SK-N-SH (cell line): ENCODE data around the gene HTR2C. TPM values are rescaled to one million over a fixed set of nuclear protein-coding genes. Genes with fewer than 3 reads are reported as not detected.

Source experiments
- CTCF ChIA-PET: fragments of 300-600, 350-600 bp; formaldehyde crosslinking; extraction: SDS; loops from one replicate; lab custom pipeline; 2021; lab: Yijun Ruan, JAX
- POLR2A ChIA-PET: fragments of 350-600 bp; sonication (Branson Sonifier 250); formaldehyde crosslinking; extraction: SDS; loops from one replicate; lab custom pipeline; 2020; ENCODE audit warnings: antibody characterized with exemption, inconsistent platforms; lab: Yijun Ruan, JAX
- DNase-seq: peaks from one replicate; pipeline ENCODE4 v3.0.0; 2012
- H2AFZ ChIP-seq: fragments of 200-600 bp; sonication (generic); 2 replicates; pipeline ENCODE4 v1.8.1; 2016; ENCODE audit warnings: antibody characterized with exemption, mild to moderate bottlenecking, low read depth
- H3F3A ChIP-seq: fragments of 200-600 bp; sonication (generic); replicated peaks from 2 replicates; pipeline ENCODE3; 2016; ENCODE audit warnings: antibody characterized with exemption, mild to moderate bottlenecking; ENCODE audit not compliant: insufficient read depth
- H3K27ac ChIP-seq, 2 experiments: fragments of 200-500 bp in 1 of 2; fragments of 200-600 bp in 1 of 2; sonication (Bioruptor generic) in 1 of 2; sonication (generic), shearing (Covaris generic) in 1 of 2; 2 replicates each; pipeline versions ENCODE4 v1.5.1 to v1.6.1; 2014 to 2016; ENCODE audit warnings: low read depth in 2 of 2, inconsistent platforms in 1 of 2, low read length in 1 of 2, mild to moderate bottlenecking in 1 of 2, mixed read lengths in 1 of 2
- H3K27me3 ChIP-seq: fragments of 200-600 bp; sonication (generic), shearing (Covaris generic); 2 replicates; pipeline ENCODE4 v1.6.1; 2016; ENCODE audit warnings: mixed run types; ENCODE audit not compliant: insufficient read depth
- H3K36me3 ChIP-seq, 2 experiments: fragments of 200-500 bp in 1 of 2; fragments of 200-600 bp in 1 of 2; sonication (Bioruptor generic) in 1 of 2; sonication (generic) in 1 of 2; replicated peaks in 1 of 2; 2 replicates each; pipeline versions ENCODE3 to v1.5.1; 2014 to 2016; ENCODE audit warnings: low read length in 1 of 2, mild to moderate bottlenecking in 1 of 2; ENCODE audit not compliant: insufficient read depth in 2 of 2, control insufficient read depth in 1 of 2
- H3K4me1 ChIP-seq, 2 experiments: fragments of 200-500 bp in 1 of 2; fragments of 200-600 bp in 1 of 2; sonication (Bioruptor generic) in 1 of 2; sonication (generic), shearing (Covaris generic) in 1 of 2; 2 replicates each; pipeline versions ENCODE4 v1.5.1 to v1.6.1; 2014 to 2016; ENCODE audit warnings: low read depth in 1 of 2, low read length in 1 of 2, mixed run types in 1 of 2; ENCODE audit not compliant: insufficient read depth in 2 of 2, control insufficient read depth in 1 of 2
- H3K4me2 ChIP-seq: fragments of 200-600 bp; sonication (generic), shearing (Covaris generic); 2 replicates; pipeline ENCODE4 v1.6.1; 2017; ENCODE audit warnings: mixed run types
- H3K4me3 ChIP-seq, 2 experiments: fragments of 200-500 bp in 1 of 2; fragments of 200-600 bp in 1 of 2; sonication (Bioruptor generic) in 1 of 2; sonication (generic), shearing (Covaris generic) in 1 of 2; 2 replicates each; pipeline versions ENCODE4 v1.5.1 to v1.8.1; 2014 to 2016; ENCODE audit warnings: low read depth in 2 of 2, inconsistent platforms in 1 of 2, low read length in 1 of 2, mild to moderate bottlenecking in 1 of 2, mixed read lengths in 1 of 2, moderate library complexity in 1 of 2
- H3K79me2 ChIP-seq: fragments of 200-600 bp; sonication (generic); 2 replicates; pipeline ENCODE4 v1.8.1; 2017; ENCODE audit warnings: mild to moderate bottlenecking; ENCODE audit not compliant: insufficient read depth
- H3K9ac ChIP-seq: fragments of 200-600 bp; sonication (generic); 2 replicates; pipeline ENCODE4 v1.6.1; 2017; ENCODE audit warnings: mixed run types
- H3K9me2 ChIP-seq: fragments of 200-600 bp; sonication (generic); 2 replicates; pipeline ENCODE4 v1.6.1; 2017; ENCODE audit warnings: mixed run types
- H3K9me3 ChIP-seq: fragments of 200-600 bp; sonication (generic); 2 replicates; pipeline ENCODE4 v1.6.1; 2017; ENCODE audit warnings: mixed run types, mild to moderate bottlenecking, moderate library complexity
- H4K20me1 ChIP-seq: fragments of 200-600 bp; sonication (generic); 2 replicates; pipeline ENCODE4 v1.6.1; 2017; ENCODE audit warnings: mild to moderate bottlenecking, mixed run types; ENCODE audit not compliant: insufficient read depth
- CHD2 ChIP-seq: fragments of 150-350 bp; IDR thresholded peaks from 2 replicates; pipeline ENCODE4 v1.6.1; 2018; ENCODE audit warnings: low read length; ENCODE audit not compliant: partially characterized antibody
- FOSL2 ChIP-seq: IDR thresholded peaks from 2 replicates; pipeline ENCODE4 v1.4.0; 2012; ENCODE audit warnings: low read depth, mild to moderate bottlenecking, moderate library complexity, borderline replicate concordance
- FOXJ3 ChIP-seq: sonication (generic); formaldehyde crosslinking; IDR thresholded peaks from 2 replicates; pipeline ENCODE4 v1.5.1; 2020; ENCODE audit warnings: mild to moderate bottlenecking, missing genetic modification reagents
- GATA2 ChIP-seq: sonication (generic); formaldehyde crosslinking; IDR thresholded peaks from 2 replicates; pipeline ENCODE4 v1.5.0; 2020; ENCODE audit warnings: mild to moderate bottlenecking, missing genetic modification reagents
- IRF3 ChIP-seq: fragments of 150-350 bp; IDR thresholded peaks from 2 replicates; pipeline ENCODE4 v1.6.1; 2016; ENCODE audit warnings: mild to moderate bottlenecking, low read depth, low read length
- MEF2A ChIP-seq: IDR thresholded peaks from 2 replicates; pipeline ENCODE4 v1.4.0; 2012; ENCODE audit warnings: low read depth, borderline replicate concordance
- NRF1 ChIP-seq: IDR thresholded peaks from 2 replicates; pipeline ENCODE4 v1.6.1; 2012; ENCODE audit warnings: low read depth, mild to moderate bottlenecking, low read length
- POLR2AphosphoS5 ChIP-seq: IDR thresholded peaks from 2 replicates; pipeline ENCODE4 v1.6.1; 2012; ENCODE audit warnings: low read depth, low read length
- RAD21 ChIP-seq: IDR thresholded peaks from 2 replicates; pipeline ENCODE4 v1.6.1; 2012; ENCODE audit warnings: mild to moderate bottlenecking, low read length
- RCOR1 ChIP-seq: fragments of 150-350 bp; IDR thresholded peaks from 2 replicates; pipeline ENCODE4 v1.6.1; 2017; ENCODE audit warnings: antibody characterized with exemption, low read length
- RFX5 ChIP-seq: IDR thresholded peaks from 2 replicates; pipeline ENCODE4 v1.6.1; 2012; ENCODE audit warnings: mild to moderate bottlenecking, improper control_type of control experiment, low read length
- SIN3A ChIP-seq: IDR thresholded peaks from 2 replicates; pipeline ENCODE4 v1.6.1; 2012; ENCODE audit warnings: low read depth, mild to moderate bottlenecking, low read length, moderate library complexity, borderline replicate concordance
- TCF12 ChIP-seq: IDR thresholded peaks from 2 replicates; pipeline ENCODE4 v1.4.0; 2012
- TEAD4 ChIP-seq: IDR thresholded peaks from 2 replicates; pipeline ENCODE4 v1.4.0; 2012; ENCODE audit warnings: mild to moderate bottlenecking, borderline replicate concordance; ENCODE audit not compliant: insufficient read depth
- WGBS: methylation state at CpG from one replicate; pipeline ENCODE4 v1.1.6; 2017; ENCODE audit warnings: low lambda C conversion rate; 5-methylcytosine and 5-hydroxymethylcytosine counted together
- polyA plus RNA-seq, 3 experiments: library from polyadenylated mRNA; depleted of rRNA; stranded (reverse); fragments of >200 nt; gene quantifications; 2 replicates each; pipeline ENCODE4 v1.2.3, GENCODE V29; 2012
- TF ChIP-seq, protein P1 (sequence below): IDR thresholded peaks from 2 replicates; pipeline ENCODE4 v1.4.0; 2012; ENCODE audit warnings: low read depth, borderline replicate concordance
- TF ChIP-seq, protein P2 (sequence below): IDR thresholded peaks from 2 replicates; pipeline ENCODE4 v1.6.1; 2012; ENCODE audit warnings: mild to moderate bottlenecking, low read depth, low read length, moderate library complexity

The HTR2C gene
- polyA plus RNA-seq, 1 of the 3 experiments (the other 2 are of a cell fraction), result 0.02 TPM

DNA sequence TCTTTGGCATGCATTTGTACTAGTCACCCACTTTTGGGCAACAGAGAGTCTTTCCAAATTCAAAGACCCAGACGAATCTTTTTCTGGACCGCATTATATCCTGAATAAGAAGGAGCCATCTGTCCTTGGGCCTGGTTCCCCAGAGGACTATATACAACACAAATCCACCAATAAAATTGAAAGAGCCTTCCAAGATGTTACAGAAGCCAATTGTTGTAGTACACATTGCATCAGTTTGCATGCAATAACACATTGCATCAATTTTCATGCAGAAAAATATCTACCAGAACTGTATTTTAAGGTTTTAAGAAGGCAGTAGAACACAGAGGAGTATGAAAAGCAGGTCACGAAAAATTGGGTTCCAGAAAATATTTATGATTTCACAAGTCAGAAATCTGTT lies 203.2 kb downstream of the HTR2C start:
- whole genome bisulfite sequencing, result 56% methylated on average over 3 of the region's 3 CpGs
- Histone ChIP-seq H3K27ac (no peak overlapping the region), H3K79me2 (no peaks in the 10 kb centered on the region), H3K4me3 (no peak overlapping the region), H3K9me3 (peaks cover 7% of the 10 kb centered on the region), H3F3A (no peaks in the 10 kb centered on the region), H2AFZ (no peak overlapping the region), H4K20me1 (no peaks in the 10 kb centered on the region), H3K36me3 (no peaks in the 10 kb centered on the region), H3K4me2 (no peak overlapping the region), H3K9ac (no peak overlapping the region), H3K4me1 (no peaks in the 10 kb centered on the region), H3K27me3 (no peaks in the 10 kb centered on the region), H3K9me2 (no peaks in the 10 kb centered on the region)
- POLR2A ChIA-PET, result no interaction called here
- CTCF ChIA-PET, result no interaction called here
- TF ChIP-seq, protein P1, sequence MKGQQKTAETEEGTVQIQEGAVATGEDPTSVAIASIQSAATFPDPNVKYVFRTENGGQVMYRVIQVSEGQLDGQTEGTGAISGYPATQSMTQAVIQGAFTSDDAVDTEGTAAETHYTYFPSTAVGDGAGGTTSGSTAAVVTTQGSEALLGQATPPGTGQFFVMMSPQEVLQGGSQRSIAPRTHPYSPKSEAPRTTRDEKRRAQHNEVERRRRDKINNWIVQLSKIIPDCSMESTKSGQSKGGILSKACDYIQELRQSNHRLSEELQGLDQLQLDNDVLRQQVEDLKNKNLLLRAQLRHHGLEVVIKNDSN, result no peak
- no peak for TF ChIP-seq RAD21
- TF ChIP-seq, protein P2, sequence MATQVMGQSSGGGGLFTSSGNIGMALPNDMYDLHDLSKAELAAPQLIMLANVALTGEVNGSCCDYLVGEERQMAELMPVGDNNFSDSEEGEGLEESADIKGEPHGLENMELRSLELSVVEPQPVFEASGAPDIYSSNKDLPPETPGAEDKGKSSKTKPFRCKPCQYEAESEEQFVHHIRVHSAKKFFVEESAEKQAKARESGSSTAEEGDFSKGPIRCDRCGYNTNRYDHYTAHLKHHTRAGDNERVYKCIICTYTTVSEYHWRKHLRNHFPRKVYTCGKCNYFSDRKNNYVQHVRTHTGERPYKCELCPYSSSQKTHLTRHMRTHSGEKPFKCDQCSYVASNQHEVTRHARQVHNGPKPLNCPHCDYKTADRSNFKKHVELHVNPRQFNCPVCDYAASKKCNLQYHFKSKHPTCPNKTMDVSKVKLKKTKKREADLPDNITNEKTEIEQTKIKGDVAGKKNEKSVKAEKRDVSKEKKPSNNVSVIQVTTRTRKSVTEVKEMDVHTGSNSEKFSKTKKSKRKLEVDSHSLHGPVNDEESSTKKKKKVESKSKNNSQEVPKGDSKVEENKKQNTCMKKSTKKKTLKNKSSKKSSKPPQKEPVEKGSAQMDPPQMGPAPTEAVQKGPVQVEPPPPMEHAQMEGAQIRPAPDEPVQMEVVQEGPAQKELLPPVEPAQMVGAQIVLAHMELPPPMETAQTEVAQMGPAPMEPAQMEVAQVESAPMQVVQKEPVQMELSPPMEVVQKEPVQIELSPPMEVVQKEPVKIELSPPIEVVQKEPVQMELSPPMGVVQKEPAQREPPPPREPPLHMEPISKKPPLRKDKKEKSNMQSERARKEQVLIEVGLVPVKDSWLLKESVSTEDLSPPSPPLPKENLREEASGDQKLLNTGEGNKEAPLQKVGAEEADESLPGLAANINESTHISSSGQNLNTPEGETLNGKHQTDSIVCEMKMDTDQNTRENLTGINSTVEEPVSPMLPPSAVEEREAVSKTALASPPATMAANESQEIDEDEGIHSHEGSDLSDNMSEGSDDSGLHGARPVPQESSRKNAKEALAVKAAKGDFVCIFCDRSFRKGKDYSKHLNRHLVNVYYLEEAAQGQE, result no peak
- TF ChIP-seq TCF12, result no peak
- TF ChIP-seq FOSL2, result no peak
- TF ChIP-seq SIN3A, result no peak
- no peak for TF ChIP-seq MEF2A
- TF ChIP-seq FOXJ3 (CRISPR knock-in tag), result no peak
- TF ChIP-seq RCOR1, result no peak
- DNase-seq, result no peak

- no peaks in the 10 kb centered on the region for H3K9me2 ChIP-seq
- CTCF ChIA-PET, result no interaction called here
- no peaks in the 10 kb centered on the region for H3K27me3 ChIP-seq
- H3K9ac ChIP-seq, result no peak overlapping the region
- H4K20me1 ChIP-seq, result no peaks in the 10 kb centered on the region
- no peak overlapping the region for H3K4me3 ChIP-seq
- WGBS, result 23% methylated on average over 1 of the region's 1 CpG
- H3K27ac ChIP-seq, result no peak overlapping the region
- H3F3A ChIP-seq, result no peaks in the 10 kb centered on the region
- H3K36me3 ChIP-seq, result no peaks in the 10 kb centered on the region
- H3K4me2 ChIP-seq, result no peak overlapping the region
- no peak for DNase-seq
- H2AFZ ChIP-seq, result no peak overlapping the region
- no peaks in the 10 kb centered on the region; the same call in 1 of the 2 replicates for H3K9me3 ChIP-seq
- TF ChIP-seq RCOR1 (no peak), NRF1 (no peak), CHD2 (no peak), RAD21 (no peak), RFX5 (no peak), POLR2AphosphoS5 (no peak), SIN3A (no peak), GATA2 (no peak), IRF3 (no peak), TEAD4 (no peak), FOSL2 (no peak)
- TF ChIP-seq, all 33 proteins: peak for 0
- POLR2A ChIA-PET, result no interaction called here
- Histone ChIP-seq H3K79me2 (no peaks in the 10 kb centered on the region), H3K4me1 (no peaks in the 10 kb centered on the region; a peak in 1 of 4 replicates)
Measured at GRCh38 chrX:114797494-114797893, 213.6 kb downstream of the HTR2C start.
